ENCODE data around the gene WSCD1.

DNA sequence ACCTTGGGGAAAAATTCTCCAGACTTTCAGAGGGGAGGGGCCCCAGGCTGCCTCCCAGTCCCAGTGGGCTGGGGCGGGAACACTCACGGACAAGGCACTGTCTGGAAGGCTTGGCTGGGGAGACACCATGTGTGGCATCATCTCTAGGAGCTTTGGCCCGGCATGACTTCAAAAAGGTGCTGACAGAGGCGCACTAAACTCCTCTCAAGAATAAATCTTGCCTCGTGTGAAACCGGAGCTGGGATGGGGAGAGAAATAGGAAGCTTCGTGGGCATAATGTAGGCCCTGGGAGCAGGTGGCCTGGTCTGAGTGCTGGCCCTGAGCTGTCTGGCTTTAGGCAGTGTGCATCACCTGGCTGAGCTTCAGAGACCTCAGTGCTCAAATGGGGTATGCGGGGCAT is 5.7 kb downstream of the WSCD1 start:
- no peak for TF ChIP-seq POLR2A (IDR thresholded peaks at IDR 0.05)
- TF ChIP-seq, protein P1, sequence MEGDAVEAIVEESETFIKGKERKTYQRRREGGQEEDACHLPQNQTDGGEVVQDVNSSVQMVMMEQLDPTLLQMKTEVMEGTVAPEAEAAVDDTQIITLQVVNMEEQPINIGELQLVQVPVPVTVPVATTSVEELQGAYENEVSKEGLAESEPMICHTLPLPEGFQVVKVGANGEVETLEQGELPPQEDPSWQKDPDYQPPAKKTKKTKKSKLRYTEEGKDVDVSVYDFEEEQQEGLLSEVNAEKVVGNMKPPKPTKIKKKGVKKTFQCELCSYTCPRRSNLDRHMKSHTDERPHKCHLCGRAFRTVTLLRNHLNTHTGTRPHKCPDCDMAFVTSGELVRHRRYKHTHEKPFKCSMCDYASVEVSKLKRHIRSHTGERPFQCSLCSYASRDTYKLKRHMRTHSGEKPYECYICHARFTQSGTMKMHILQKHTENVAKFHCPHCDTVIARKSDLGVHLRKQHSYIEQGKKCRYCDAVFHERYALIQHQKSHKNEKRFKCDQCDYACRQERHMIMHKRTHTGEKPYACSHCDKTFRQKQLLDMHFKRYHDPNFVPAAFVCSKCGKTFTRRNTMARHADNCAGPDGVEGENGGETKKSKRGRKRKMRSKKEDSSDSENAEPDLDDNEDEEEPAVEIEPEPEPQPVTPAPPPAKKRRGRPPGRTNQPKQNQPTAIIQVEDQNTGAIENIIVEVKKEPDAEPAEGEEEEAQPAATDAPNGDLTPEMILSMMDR (IDR thresholded peaks at IDR 0.05) = no peak

Data from gastroesophageal sphincter (tissue), 3 donors.